Activated CD8-positive, alpha-beta T cell treated with anti-CD3 and anti-CD28 coated beads, Interleukin-2, amount 10 ng/mL, durations not matched to agents 7 days and 5 days (primary cell): ENCODE data around the gene CYTH4. TPM values are rescaled to one million over a fixed set of nuclear protein-coding genes. Genes with fewer than 3 reads are reported as not detected.
A peak's percentile ranks its signal among the peaks of the same experiment; 100 is the strongest.

Experiments used
- ATAC-seq: fragments of 150-1000 bp; cut with Tn5 transposase; one replicate; pipeline ENCODE4 v1.10.0; 2021; ENCODE audit warnings: moderate library complexity
- CTCF ChIA-PET: fragments of 350-600 bp; sonication (Branson Sonifier 250); formaldehyde crosslinking; loops from one replicate; lab custom pipeline; 2021; ENCODE audit warnings: antibody characterized with exemption; lab: Charles Lee
- POLR2A ChIA-PET: fragments of 350-600 bp; sonication (Branson Sonifier 250); formaldehyde crosslinking; loops from one replicate; lab custom pipeline; 2021; ENCODE audit warnings: antibody characterized with exemption; lab: Charles Lee
- DNase-seq: peaks from one replicate; pipeline ENCODE4 v3.0.0-alpha.2; 2020
- H3K27ac Mint-ChIP-seq: one replicate; pipeline ENCODE4 v1.8.0; 2021; ENCODE audit warnings: mild to moderate bottlenecking, mixed read lengths
- H3K27me3 Mint-ChIP-seq: one replicate; pipeline ENCODE4 v1.8.0; 2021; ENCODE audit warnings: low read depth, mixed read lengths
- H3K36me3 Mint-ChIP-seq: one replicate; pipeline ENCODE4 v1.8.0; 2021; ENCODE audit warnings: low read depth, mixed read lengths
- H3K4me1 Mint-ChIP-seq: one replicate; pipeline ENCODE4 v1.8.0; 2021; ENCODE audit warnings: low read depth, mixed read lengths
- H3K4me3 Mint-ChIP-seq: one replicate; pipeline ENCODE4 v1.8.0; 2021; ENCODE audit warnings: mild to moderate bottlenecking, mixed read lengths
- H3K9me3 Mint-ChIP-seq: one replicate; pipeline ENCODE4 v1.8.0; 2022; ENCODE audit warnings: mixed read lengths; ENCODE audit not compliant: insufficient read depth
- total RNA-seq, 2 experiments: library from RNA; stranded (reverse); gene quantifications; one replicate each; pipeline ENCODE4 v1.2.3, GENCODE V29; 2021

CYTH4 gene
- total RNA-seq, 2 experiments from 2014 or later: 107 to 114 TPM

DNA sequence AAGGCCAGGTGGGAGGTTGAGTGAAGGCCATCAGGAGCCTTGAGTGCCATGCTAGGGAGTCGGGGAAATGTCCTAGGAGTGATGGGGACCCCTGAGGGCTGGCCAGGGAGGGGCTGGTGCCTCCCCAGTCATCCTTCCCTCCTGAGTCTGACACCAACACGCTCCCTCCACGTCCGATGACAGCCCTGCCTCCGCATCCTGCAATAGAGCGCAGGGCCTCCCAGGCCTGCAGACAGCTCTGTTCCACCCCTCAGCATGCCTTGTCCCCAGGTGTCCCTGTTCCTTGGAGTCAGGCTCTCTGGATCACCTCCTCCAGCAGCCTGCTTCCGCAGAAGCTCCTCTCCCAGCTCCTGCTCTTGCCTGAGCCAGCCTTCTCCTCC lies 41.4 kb upstream of the CYTH4 start:
- CTCF ChIA-PET: interaction anchor here (0.7 to 10.2 kb wide), 8 partner anchors 11 to 75 kb away, joined by 3 to 195 read pairs (median 4); no protein-coding TSS in a partner anchor
- POLR2A ChIA-PET: interaction anchor here (0.5 to 9.5 kb wide), 9 partner anchors 10 to 603 kb away, joined by 3 to 278 read pairs (median 4); partner anchors contain the start of gene ANKRD54
- H3K9me3 Mint-ChIP-seq: no peaks in the 10 kb centered on the region
- ATAC-seq (no peak), DNase-seq (peak; percentile 53)
- H3K4me1 Mint-ChIP-seq: peaks cover 74% of the 10 kb centered on the region
- H3K36me3 Mint-ChIP-seq: peaks cover 80% of the 10 kb centered on the region
- no peaks in the 10 kb centered on the region for H3K27me3 Mint-ChIP-seq
- H3K4me3 Mint-ChIP-seq: peak overlapping the region; percentile 99
- peak overlapping the region; percentile 99 for H3K27ac Mint-ChIP-seq

DNA sequence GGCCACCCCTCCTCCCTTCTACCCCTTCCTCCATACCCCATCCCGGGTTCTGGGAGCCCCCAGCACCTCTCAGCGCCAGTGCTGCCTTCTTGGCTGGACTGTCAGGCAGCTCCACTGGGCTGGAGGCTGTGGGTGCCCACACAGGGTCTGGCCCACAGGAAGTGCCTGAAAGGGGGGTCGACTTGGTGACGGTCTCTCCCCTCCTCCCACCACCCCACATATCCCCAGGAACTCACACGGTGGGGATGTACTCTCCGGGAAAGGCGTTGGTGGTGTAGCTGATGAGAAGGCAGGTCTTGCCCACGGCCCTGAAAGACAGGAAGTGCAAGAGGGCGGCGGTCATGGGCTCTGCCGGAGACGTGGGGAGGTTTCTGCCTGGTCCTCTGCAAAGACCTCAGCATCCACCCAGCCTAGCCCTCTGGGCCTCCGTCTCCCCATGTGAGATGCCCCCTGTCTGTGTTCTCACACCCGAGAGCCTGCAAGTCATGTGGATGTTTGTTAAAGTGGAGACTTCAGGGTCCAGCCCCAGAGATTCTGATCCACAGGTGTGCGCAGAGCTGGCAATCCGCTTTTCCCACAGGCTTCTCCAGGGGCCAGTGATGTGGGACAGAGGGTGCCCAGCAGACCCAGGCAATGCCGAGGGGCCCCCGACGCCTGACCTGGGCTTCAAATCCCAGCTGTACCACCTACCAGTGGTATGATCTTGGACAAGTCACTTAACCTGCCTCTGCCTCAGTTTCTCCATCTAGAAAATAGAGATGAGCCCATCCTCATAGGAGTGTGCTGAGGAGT lies 40.8 kb upstream of the CYTH4 start:
- CTCF ChIA-PET: interaction anchor here (0.7 to 10.2 kb wide), 20 partner anchors 8 to 416 kb away, joined by 3 to 195 read pairs (median 5); partner anchors contain the start of gene PDXP
- Mint-ChIP-seq H3K36me3 (peaks cover 74% of the 10 kb centered on the region), H3K27me3 (no peaks in the 10 kb centered on the region), H3K9me3 (no peaks in the 10 kb centered on the region), H3K27ac (peak overlapping the region; percentile 99), H3K4me1 (peaks cover 68% of the 10 kb centered on the region), H3K4me3 (peak overlapping the region; percentile 99)
- ATAC-seq: peak; percentile 10
- POLR2A ChIA-PET: interaction anchor here (0.6 to 9.5 kb wide), 29 partner anchors 10 to 212 kb away, joined by 3 to 278 read pairs (median 5); partner anchors contain the start of gene CYTH4
- DNase-seq: peak; percentile 84

DNA sequence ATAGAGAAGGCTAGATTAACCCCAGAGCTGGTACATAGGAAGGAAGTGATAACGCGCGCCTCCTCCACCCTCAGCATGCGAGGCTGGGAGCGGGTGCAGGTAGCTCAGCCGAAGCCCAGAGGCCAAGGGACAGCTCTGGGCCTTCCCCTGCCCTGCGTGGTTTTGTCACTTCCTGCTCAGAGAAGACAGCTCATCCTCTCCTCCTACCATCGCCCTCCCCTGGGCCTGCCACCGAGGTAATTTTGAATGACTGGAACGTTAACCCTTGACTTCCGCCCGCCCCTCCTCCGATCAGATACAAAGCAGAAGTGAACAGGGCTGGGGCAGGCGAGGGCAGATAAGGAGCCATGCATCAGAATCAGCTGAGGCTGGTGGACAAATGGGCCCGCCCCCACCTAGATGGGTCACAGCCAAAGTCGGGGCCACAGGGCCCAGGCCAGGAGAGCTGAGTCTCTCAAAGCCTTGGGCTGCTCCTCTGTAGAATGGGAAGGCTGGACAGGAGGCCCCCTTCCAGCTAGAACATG lies 39.9 kb upstream of the CYTH4 start:
- POLR2A ChIA-PET: interaction anchor here (0.7 to 9.5 kb wide), 30 partner anchors 11 to 467 kb away, joined by 3 to 278 read pairs (median 5); partner anchors contain the start of genes CYTH4, IFT27, IL2RB and MFNG
- Mint-ChIP-seq H3K27ac (peak overlapping the region; percentile 99), H3K4me3 (peak overlapping the region; percentile 99)

GRCh38 chr22:37243402-37244113 lies 38.8 kb upstream of the CYTH4 start:
- ChIA-PET CTCF (interaction anchor here (0.9 to 10.2 kb wide), 19 partner anchors 10 to 414 kb away, joined by 3 to 195 read pairs (median 7); partner anchors contain the start of genes GGA1 and PDXP), POLR2A (interaction anchor here (0.6 to 9.5 kb wide), 24 partner anchors 12 to 711 kb away, joined by 3 to 278 read pairs (median 8); partner anchors contain the start of genes CYTH4, IL2RB and MFNG)
- H3K9me3 Mint-ChIP-seq: no peaks in the 10 kb centered on the region
- no peaks in the 10 kb centered on the region for H3K27me3 Mint-ChIP-seq
- peak overlapping the region; percentile 99 for H3K4me3 Mint-ChIP-seq
- peak overlapping the region; percentile 99 for H3K27ac Mint-ChIP-seq
- ATAC-seq (no peak), DNase-seq (peak; percentile 56)
- H3K4me1 Mint-ChIP-seq: peaks cover 52% of the 10 kb centered on the region
- peaks cover 55% of the 10 kb centered on the region for H3K36me3 Mint-ChIP-seq

More for the DNA sequence above, 39.9 kb upstream of the CYTH4 start:
- Mint-ChIP-seq H3K36me3 (peaks cover 66% of the 10 kb centered on the region), H3K4me1 (peaks cover 62% of the 10 kb centered on the region), H3K9me3 (no peaks in the 10 kb centered on the region), H3K27me3 (no peaks in the 10 kb centered on the region)
- ATAC-seq (peak; percentile 69), DNase-seq (peak; percentile 98)
- CTCF ChIA-PET: interaction anchor here (0.6 to 10.2 kb wide), 25 partner anchors 9 to 415 kb away, joined by 3 to 195 read pairs (median 4); partner anchors contain the start of gene PDXP

DNA sequence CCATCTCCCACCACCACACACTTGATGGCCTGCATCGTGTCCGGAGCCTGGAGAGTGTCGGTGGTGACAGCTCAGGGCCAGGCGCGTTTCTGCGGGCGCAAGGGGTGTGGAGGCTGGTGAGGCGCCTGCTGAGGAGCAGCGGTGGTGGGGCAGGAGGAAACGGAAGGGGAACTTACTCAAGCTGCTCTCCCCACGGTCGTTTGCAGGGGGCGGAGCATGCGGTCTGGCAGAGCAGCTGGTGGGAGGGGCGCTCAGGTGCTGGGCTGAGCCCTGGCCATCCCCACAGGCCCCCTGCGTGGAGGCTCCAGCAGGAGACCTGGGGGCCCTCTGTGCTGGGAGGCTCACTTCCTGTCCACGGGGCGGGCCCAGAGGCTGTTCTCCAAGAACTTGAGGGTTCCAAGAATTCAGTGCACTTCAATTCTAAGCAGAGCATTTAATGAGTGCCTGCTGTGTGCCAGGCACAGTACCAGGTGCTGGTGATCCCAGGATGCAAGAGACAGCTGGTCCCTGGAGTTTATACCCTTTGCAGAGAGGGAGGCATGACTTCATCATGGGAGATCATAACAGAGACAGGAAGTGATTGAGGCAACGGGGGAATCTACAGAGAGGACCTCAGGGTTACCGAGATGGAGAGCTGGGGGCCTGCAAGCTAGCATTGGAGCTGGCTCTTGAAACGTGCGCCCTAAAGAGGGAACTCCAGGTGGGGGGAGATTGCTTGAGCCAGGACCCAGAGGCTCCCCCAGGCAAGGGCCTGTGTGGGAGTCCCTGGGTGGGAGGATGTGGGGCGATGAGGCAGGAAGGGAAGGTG lies 38.0 kb upstream of the CYTH4 start, which contains the start of gene RAC2:
RAC2 (minus strand) TSS at position 156 of the 808 bp plus-strand sequence; CDS start at position 35, 121 bp downstream.
- ChIA-PET CTCF (interaction anchor here (0.6 to 10.2 kb wide), 21 partner anchors 14 to 322 kb away, joined by 3 to 195 read pairs (median 4); no protein-coding TSS in a partner anchor), POLR2A (interaction anchor here (0.6 to 9.5 kb wide), 29 partner anchors 8 to 712 kb away, joined by 3 to 278 read pairs (median 6); partner anchors contain the start of genes CYTH4, IL2RB and MFNG)
- peaks cover 45% of the 10 kb centered on the region for H3K4me1 Mint-ChIP-seq
- H3K27me3 Mint-ChIP-seq: no peaks in the 10 kb centered on the region
- H3K4me3 Mint-ChIP-seq: peak within 1 kb of the TSS; percentile 99
- H3K9me3 Mint-ChIP-seq: no peaks in the 10 kb centered on the region
- H3K27ac Mint-ChIP-seq: peak within 1 kb of the TSS; percentile 99
- H3K36me3 Mint-ChIP-seq: peaks cover 47% of the 10 kb centered on the region
- peak; percentile 98 for DNase-seq
- ATAC-seq: peak; percentile 62

GRCh38 chr22:37244922-37245722 lies 37.2 kb upstream of the CYTH4 start:
- Mint-ChIP-seq H3K36me3 (peaks cover 40% of the 10 kb centered on the region), H3K27ac (peak overlapping the region; percentile 99), H3K27me3 (no peaks in the 10 kb centered on the region), H3K4me1 (peaks cover 37% of the 10 kb centered on the region), H3K4me3 (peak overlapping the region; percentile 99), H3K9me3 (no peaks in the 10 kb centered on the region)
- POLR2A ChIA-PET: interaction anchor here (0.6 to 9.5 kb wide), 17 partner anchors 9 to 1005 kb away, joined by 3 to 278 read pairs (median 5); no protein-coding TSS in a partner anchor
- DNase-seq: peak; percentile 45
- CTCF ChIA-PET: interaction anchor here (0.6 to 10.2 kb wide), 21 partner anchors 9 to 322 kb away, joined by 3 to 195 read pairs (median 4); no protein-coding TSS in a partner anchor
- ATAC-seq: no peak

DNA sequence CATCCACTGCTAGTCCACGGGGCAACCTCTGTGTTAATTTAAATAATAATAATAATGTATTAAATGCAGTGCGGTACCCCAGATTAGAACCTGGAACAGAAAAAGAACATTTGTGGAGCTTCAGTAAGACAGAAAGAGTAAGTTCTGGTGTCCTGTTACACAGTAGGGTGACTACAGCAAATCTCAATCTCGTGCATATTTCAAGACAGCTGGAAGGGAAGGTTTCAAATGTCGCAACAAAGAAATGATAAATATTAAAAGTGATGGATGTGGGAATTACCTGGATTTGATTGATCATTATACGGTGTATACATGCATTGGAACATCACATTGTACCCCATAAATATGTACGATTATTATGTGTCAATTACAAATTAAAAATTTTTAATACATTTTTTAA lies 36.6 kb upstream of the CYTH4 start:
- Mint-ChIP-seq H3K9me3 (no peaks in the 10 kb centered on the region), H3K4me3 (peak overlapping the region; percentile 99), H3K36me3 (peaks cover 34% of the 10 kb centered on the region), H3K27me3 (no peaks in the 10 kb centered on the region), H3K4me1 (peaks cover 31% of the 10 kb centered on the region), H3K27ac (peak overlapping the region; percentile 99)
- ATAC-seq (no peak), DNase-seq (no peak)
- POLR2A ChIA-PET: interaction anchor here (0.8 to 9.5 kb wide), 5 partner anchors 10 to 59 kb away, joined by 3 to 278 read pairs (median 50); no protein-coding TSS in a partner anchor
- CTCF ChIA-PET: interaction anchor here (0.8 to 10.2 kb wide), 13 partner anchors 9 to 239 kb away, joined by 3 to 195 read pairs (median 4); no protein-coding TSS in a partner anchor

- Mint-ChIP-seq H3K27me3 (peaks cover 5% of the 10 kb centered on the region), H3K36me3 (peaks cover 10% of the 10 kb centered on the region), H3K27ac (no peak overlapping the region), H3K4me3 (no peak overlapping the region), H3K4me1 (peaks cover 26% of the 10 kb centered on the region), H3K9me3 (no peaks in the 10 kb centered on the region)
- no peak for DNase-seq
- ChIA-PET POLR2A (no interaction called here), CTCF (interaction anchor here (1.2 to 1.7 kb wide), 4 partner anchors 10 to 122 kb away, joined by 3 to 16 read pairs (median 4); no protein-coding TSS in a partner anchor)
- no peak for ATAC-seq
Measured at GRCh38 chr22:37248251-37248650, 34.1 kb upstream of the CYTH4 start.

DNA sequence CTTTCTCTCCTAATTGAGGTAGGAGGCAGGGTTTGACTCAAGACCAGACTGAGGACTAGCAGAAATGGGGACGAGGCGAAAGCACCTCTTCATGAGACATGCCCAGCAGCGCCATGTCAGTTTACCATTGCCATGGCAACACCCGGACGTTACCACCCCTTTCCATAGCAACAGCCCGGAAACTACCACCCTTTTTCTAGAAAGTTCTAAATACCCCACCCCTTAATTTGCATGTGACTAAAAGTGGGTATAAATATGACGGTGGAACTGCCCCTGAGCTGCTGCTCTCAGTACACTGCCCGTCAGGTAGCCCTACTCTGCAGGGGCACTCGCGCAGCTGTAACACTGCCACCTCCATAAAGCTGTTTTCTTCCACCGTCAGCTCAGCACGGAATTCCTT lies 32.3 kb upstream of the CYTH4 start:
- H3K4me3 Mint-ChIP-seq: no peak overlapping the region
- H3K27ac Mint-ChIP-seq: no peak overlapping the region
- no peak for DNase-seq
- ATAC-seq: no peak
- H3K4me1 Mint-ChIP-seq: peaks cover 16% of the 10 kb centered on the region
- POLR2A ChIA-PET: no interaction called here
- H3K9me3 Mint-ChIP-seq: no peaks in the 10 kb centered on the region
- H3K27me3 Mint-ChIP-seq: peaks cover 8% of the 10 kb centered on the region
- CTCF ChIA-PET: interaction anchor here (0.6 to 4.5 kb wide), 5 partner anchors 10 to 50 kb away, joined by 3 to 32 read pairs (median 3); no protein-coding TSS in a partner anchor
- no peaks in the 10 kb centered on the region for H3K36me3 Mint-ChIP-seq
